GM18498 (cell line): ENCODE measurements around the gene NBEAL2.

Experiments
- ATAC-seq: cut with Tn5 transposase; IDR thresholded peaks from one replicate; pipeline ENCODE4 v1.9.1; 2021; ENCODE audit warnings: mild to moderate bottlenecking, moderate library complexity; ENCODE audit not compliant: unreplicated experiment

Gene NBEAL2

GRCh38 chr3:46984591-46985459 is 5.4 kb downstream of the NBEAL2 start:
- no peak for ATAC-seq

GRCh38 chr3:46985588-46985987 is 6.1 kb downstream of the NBEAL2 start:
- no peak for ATAC-seq

GRCh38 chr3:46986055-46986730 is 6.7 kb downstream of the NBEAL2 start:
- no peak for ATAC-seq

- no peak for ATAC-seq
These were observed 7.4 kb downstream of the NBEAL2 start for GRCh38 chr3:46986782-46987310.

- no peak for ATAC-seq
These were observed 7.9 kb downstream of the NBEAL2 start for GRCh38 chr3:46987319-46987742.

GRCh38 chr3:46987743-46988401 is 8.4 kb downstream of the NBEAL2 start:
- ATAC-seq: peak; percentile 67

GRCh38 chr3:46988616-46989015 is 9.2 kb downstream of the NBEAL2 start:
- ATAC-seq: no peak

- no peak for ATAC-seq
These were observed 9.8 kb downstream of the NBEAL2 start for GRCh38 chr3:46989146-46989810.

GRCh38 chr3:46990573-46991374 is 11.3 kb downstream of the NBEAL2 start:
- peak; percentile 41 for ATAC-seq

GRCh38 chr3:46991406-46992165 is 12.1 kb downstream of the NBEAL2 start:
- no peak for ATAC-seq

- no peak for ATAC-seq
These were observed 12.8 kb downstream of the NBEAL2 start for GRCh38 chr3:46992231-46992630.

GRCh38 chr3:46993292-46993691 is 13.8 kb downstream of the NBEAL2 start:
- ATAC-seq: no peak

- no peak for ATAC-seq
These were observed 14.5 kb downstream of the NBEAL2 start for GRCh38 chr3:46993986-46994385.

- no peak for ATAC-seq
These were observed 15.6 kb downstream of the NBEAL2 start for GRCh38 chr3:46994801-46995731.

GRCh38 chr3:46995901-46996562 is 16.6 kb downstream of the NBEAL2 start:
- ATAC-seq: no peak

- no peak for ATAC-seq
These were observed 17.4 kb downstream of the NBEAL2 start for GRCh38 chr3:46996689-46997452.
